GM10266 (cell line): ENCODE data around the gene MYBBP1A.
A peak's percentile ranks its signal among the peaks of the same experiment; 100 is the strongest.

Experiments used
- DNase-seq: peaks from one replicate; pipeline ENCODE4 v3.0.0; 2012; ENCODE audit errors: extremely low spot score
- CTCF ChIP-seq: IDR thresholded peaks from 2 replicates; pipeline ENCODE4 v1.5.1; 2012; ENCODE audit warnings: mild to moderate bottlenecking, low read depth; ENCODE audit not compliant: control insufficient read depth, insufficient read depth; ENCODE audit errors: missing control alignments

MYBBP1A gene

GRCh38 chr17:4576161-4576558 lies 21.0 kb upstream of the MYBBP1A start:
- TF ChIP-seq CTCF: no peak
- no peak for DNase-seq

GRCh38 chr17:4574448-4575045 lies 19.4 kb upstream of the MYBBP1A start:
- TF ChIP-seq CTCF: no peak
- DNase-seq: no peak

GRCh38 chr17:4573669-4574068 lies 18.5 kb upstream of the MYBBP1A start:
- TF ChIP-seq CTCF: no peak
- DNase-seq: peak; percentile 67

- TF ChIP-seq CTCF: no peak
- DNase-seq: no peak
Observed at GRCh38 chr17:4573115-4573514, 17.9 kb upstream of the MYBBP1A start.

GRCh38 chr17:4572131-4572530 lies 16.9 kb upstream of the MYBBP1A start:
- no peak for TF ChIP-seq CTCF
- DNase-seq: no peak

GRCh38 chr17:4569591-4569990 lies 14.4 kb upstream of the MYBBP1A start:
- no peak for TF ChIP-seq CTCF
- DNase-seq: no peak

- TF ChIP-seq CTCF: peak; percentile 73
- DNase-seq: peak; percentile 76
Observed at GRCh38 chr17:4566785-4567184, 11.6 kb upstream of the MYBBP1A start.
